ENCODE data around the gene RNF149. TPM values are rescaled to one million over a fixed set of nuclear protein-coding genes. Genes with fewer than 3 reads are reported as not detected.
"Not testable (repeated sequence)": the region's sequence is repeated elsewhere in the genome, so short reads cannot be mapped to it uniquely, and the experiment has no call there.

The RNF149 gene
- total RNA-seq, 4 donors from 2014 or later = 14.7 to 27.7 (median 18.5) TPM

DNA sequence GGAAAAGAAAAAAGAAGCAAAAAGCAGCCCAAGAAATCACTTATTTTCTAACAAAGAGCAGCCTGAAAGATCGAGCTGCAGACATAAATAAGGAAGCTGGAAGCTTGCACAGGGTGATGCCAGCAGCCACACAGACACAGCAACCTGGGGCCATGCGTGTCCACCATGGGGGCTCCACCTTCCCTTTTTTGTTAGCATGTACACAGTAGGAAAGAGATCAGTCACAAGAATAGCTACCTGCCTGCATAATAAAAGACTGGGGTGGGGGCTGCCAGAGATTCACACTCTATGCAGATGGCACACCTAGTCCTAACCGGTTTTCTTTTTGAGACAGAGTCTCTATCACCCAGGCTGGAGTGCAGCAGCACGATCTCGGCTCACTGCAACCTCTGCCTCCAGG lies 58.7 kb downstream of the RNF149 start:
- H3K36me3 ChIP-seq = no peaks in the 10 kb centered on the region
- intact Hi-C loops (cut with DNase I; ENCODE audit: low total_unique reads) = no loop called here
- TF ChIP-seq, protein P1, sequence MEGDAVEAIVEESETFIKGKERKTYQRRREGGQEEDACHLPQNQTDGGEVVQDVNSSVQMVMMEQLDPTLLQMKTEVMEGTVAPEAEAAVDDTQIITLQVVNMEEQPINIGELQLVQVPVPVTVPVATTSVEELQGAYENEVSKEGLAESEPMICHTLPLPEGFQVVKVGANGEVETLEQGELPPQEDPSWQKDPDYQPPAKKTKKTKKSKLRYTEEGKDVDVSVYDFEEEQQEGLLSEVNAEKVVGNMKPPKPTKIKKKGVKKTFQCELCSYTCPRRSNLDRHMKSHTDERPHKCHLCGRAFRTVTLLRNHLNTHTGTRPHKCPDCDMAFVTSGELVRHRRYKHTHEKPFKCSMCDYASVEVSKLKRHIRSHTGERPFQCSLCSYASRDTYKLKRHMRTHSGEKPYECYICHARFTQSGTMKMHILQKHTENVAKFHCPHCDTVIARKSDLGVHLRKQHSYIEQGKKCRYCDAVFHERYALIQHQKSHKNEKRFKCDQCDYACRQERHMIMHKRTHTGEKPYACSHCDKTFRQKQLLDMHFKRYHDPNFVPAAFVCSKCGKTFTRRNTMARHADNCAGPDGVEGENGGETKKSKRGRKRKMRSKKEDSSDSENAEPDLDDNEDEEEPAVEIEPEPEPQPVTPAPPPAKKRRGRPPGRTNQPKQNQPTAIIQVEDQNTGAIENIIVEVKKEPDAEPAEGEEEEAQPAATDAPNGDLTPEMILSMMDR (IDR thresholded peaks at IDR 0.05 in 4 of 5, conservative IDR thresholded peaks at IDR 0.05 in 1 of 5) = no peak
- no peak for TF ChIP-seq POLR2A (IDR thresholded peaks at IDR 0.05)
- H3K27me3 ChIP-seq = no peaks in the 10 kb centered on the region
- H3K4me3 ChIP-seq = no peak overlapping the region
- H3K9me3 ChIP-seq = no peaks in the 10 kb centered on the region
- no peak overlapping the region for H3K27ac ChIP-seq
- DNase-seq = no peak
- in situ Hi-C loops (cut with MboI; ENCODE audit: low sequenced_read_pairs in 4 of 4) = loop anchor here in 1 of 4 donors (10.0 kb wide), 1 partner anchor 55 kb away; the partner anchor contains the start of gene RNF149
- H3K4me1 ChIP-seq = peaks cover 15 to 19% of the 10 kb centered on the region in 2 donors
- ATAC-seq = no peak

DNA sequence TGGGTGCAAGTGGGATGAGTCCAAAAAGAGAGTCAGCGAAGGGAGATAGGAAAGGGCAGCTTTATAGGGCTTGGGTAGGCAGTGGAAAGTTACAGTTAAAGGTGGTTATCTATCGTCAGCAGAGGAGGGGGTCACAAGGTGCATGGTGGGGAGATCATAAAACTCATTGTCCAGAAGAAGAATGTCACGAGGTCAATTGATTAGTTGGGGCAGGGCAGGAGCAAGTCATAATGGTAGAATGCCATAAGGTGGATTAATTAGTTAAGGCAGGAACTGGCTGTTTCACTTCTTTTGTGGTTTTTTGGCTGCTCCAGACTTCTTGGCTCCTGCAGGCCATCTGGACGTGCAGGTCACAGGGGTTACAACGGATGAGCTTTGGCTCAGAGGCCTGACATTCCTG lies 59.7 kb downstream of the RNF149 start:
- ATAC-seq; DNase-seq; H3K4me1 ChIP-seq; H3K27me3 ChIP-seq; H3K9me3 ChIP-seq; intact Hi-C loops (cut with DNase I; ENCODE audit: low total_unique reads); H3K36me3 ChIP-seq; in situ Hi-C loops (cut with MboI; ENCODE audit: low sequenced_read_pairs in 4 of 4); H3K4me3 ChIP-seq; H3K27ac ChIP-seq: not testable (repeated sequence)

DNA sequence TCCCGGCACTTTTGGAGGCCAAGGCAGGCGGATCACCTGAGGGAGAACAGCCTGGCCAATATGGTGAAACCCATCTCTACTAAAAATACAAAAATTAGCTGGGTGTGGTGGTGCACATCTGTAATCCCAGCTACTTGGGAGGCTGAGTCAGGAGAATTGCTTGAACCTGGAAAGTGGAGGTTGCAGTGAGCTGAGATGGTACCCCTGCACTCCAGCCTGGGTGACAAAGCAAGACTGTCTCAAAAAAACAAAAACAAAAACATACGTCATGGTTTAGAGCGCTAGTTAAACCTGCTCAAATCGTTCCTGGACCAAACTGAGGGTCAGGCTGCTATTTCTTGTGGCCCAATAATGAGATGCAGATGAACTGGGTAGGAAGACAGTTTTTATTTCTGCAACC lies 63.0 kb downstream of the RNF149 start:
- intact Hi-C loops (cut with DNase I; ENCODE audit: low total_unique reads); H3K4me3 ChIP-seq; H3K4me1 ChIP-seq; H3K27ac ChIP-seq; H3K27me3 ChIP-seq; H3K9me3 ChIP-seq; DNase-seq; H3K36me3 ChIP-seq; ATAC-seq; in situ Hi-C loops (cut with MboI; ENCODE audit: low sequenced_read_pairs in 4 of 4): not testable (repeated sequence)

DNA sequence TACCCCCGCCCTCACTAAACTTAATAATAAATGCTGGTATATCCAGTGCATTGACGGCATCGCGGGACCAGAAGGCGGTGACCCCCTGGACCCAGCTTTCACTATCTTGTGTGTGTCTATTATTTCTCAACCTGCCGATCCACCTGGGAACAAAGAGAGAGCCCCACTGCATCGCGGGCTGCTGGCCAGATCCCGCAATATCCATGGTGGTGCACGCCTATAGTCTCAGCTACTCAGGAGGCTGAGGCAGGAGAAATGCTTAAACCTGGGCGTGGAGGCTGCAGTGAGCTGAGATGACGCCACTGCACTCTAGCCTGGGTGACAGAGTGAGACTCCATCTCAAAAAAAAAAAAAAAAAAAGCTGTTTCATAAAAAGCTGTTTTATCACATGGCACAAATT lies 63.6 kb downstream of the RNF149 start:
- H3K9me3 ChIP-seq; H3K4me1 ChIP-seq; H3K4me3 ChIP-seq; intact Hi-C loops (cut with DNase I; ENCODE audit: low total_unique reads); H3K27ac ChIP-seq; in situ Hi-C loops (cut with MboI; ENCODE audit: low sequenced_read_pairs in 4 of 4); H3K27me3 ChIP-seq; ATAC-seq; H3K36me3 ChIP-seq; DNase-seq: not testable (repeated sequence)

DNA sequence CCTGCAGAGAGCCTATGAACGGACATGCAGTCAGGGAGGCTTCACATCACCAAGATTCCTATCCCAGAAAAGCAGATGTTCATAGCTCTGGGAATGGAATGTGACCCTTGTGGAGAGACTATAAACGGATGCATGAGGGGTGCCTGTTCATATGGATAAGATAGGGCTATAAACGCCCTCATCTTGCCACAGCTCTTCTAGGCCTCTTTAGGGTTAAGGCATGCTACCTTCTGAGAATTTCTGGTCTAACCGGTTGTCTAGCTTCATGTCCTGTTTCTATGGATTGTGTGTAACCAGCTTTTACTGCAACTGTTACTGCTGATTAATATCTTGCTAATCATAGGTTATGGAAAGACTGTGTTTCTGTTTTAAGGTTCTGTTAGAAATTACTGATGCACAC lies 64.1 kb downstream of the RNF149 start:
- intact Hi-C loops (cut with DNase I; ENCODE audit: low total_unique reads); ATAC-seq; H3K9me3 ChIP-seq; H3K27ac ChIP-seq; H3K27me3 ChIP-seq; H3K4me3 ChIP-seq; DNase-seq; in situ Hi-C loops (cut with MboI; ENCODE audit: low sequenced_read_pairs in 4 of 4); H3K36me3 ChIP-seq; H3K4me1 ChIP-seq: not testable (repeated sequence)

DNA sequence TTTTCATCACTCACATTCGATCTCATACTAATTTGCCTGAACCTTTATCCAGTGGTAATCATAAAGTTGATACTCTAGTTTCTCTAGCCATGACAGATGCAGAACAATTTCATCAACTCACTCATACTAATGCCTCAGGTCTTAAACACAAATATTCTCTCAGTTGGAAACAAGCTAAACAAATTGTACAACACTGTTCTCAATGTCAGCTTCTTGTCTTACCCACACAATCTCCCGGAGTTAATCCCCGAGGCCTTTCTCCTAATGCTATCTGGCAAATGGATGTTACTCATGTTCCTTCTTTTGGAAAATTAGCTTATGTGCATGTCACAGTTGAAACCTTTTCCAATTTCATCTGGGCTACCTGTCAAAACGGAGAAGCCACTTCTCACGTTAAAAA lies 67.3 kb downstream of the RNF149 start:
- peaks cover 0 to 6% of the 10 kb centered on the region in 2 donors for H3K4me1 ChIP-seq
- TF ChIP-seq, protein P1 (IDR thresholded peaks at IDR 0.05 in 4 of 5, conservative IDR thresholded peaks at IDR 0.05 in 1 of 5) = no peak
- no peak for TF ChIP-seq POLR2A (IDR thresholded peaks at IDR 0.05)
- H3K27ac ChIP-seq = no peak overlapping the region
- H3K27me3 ChIP-seq = no peaks in the 10 kb centered on the region
- H3K4me3 ChIP-seq = no peak overlapping the region
- no peaks in the 10 kb centered on the region for H3K36me3 ChIP-seq
- ATAC-seq (no peak), DNase-seq (no peak)
- in situ Hi-C loops (cut with MboI; ENCODE audit: low sequenced_read_pairs in 4 of 4) = no loop called here
- intact Hi-C loops (cut with DNase I; ENCODE audit: low total_unique reads) = no loop called here
- no peaks in the 10 kb centered on the region for H3K9me3 ChIP-seq

DNA sequence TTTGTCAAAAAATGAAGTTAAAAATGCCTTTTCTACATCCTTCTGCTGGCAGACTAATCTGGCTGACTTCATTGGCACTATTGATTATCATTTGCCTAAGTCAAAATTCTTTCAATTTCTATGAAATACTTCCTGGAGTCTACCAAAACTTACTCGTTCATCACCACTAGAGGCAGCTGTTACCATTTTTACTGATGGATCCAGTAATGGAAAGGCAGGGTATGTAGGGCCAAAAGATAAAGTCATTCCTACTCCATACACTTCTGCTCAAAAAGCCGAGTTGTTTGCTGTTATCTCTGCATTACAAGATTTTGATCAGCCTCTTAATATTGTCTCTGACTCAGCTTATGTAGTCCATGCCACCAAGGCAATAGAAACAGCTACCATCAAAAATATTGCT lies 67.8 kb downstream of the RNF149 start:
- H3K9me3 ChIP-seq; H3K4me1 ChIP-seq; H3K27ac ChIP-seq; DNase-seq; ATAC-seq; intact Hi-C loops (cut with DNase I; ENCODE audit: low total_unique reads); H3K27me3 ChIP-seq; in situ Hi-C loops (cut with MboI; ENCODE audit: low sequenced_read_pairs in 4 of 4); H3K36me3 ChIP-seq; H3K4me3 ChIP-seq: not testable (repeated sequence)
- TF ChIP-seq, protein P1 (IDR thresholded peaks at IDR 0.05 in 4 of 5, conservative IDR thresholded peaks at IDR 0.05 in 1 of 5) = peak in 2 of 5 experiments; percentile 20 to 41

DNA sequence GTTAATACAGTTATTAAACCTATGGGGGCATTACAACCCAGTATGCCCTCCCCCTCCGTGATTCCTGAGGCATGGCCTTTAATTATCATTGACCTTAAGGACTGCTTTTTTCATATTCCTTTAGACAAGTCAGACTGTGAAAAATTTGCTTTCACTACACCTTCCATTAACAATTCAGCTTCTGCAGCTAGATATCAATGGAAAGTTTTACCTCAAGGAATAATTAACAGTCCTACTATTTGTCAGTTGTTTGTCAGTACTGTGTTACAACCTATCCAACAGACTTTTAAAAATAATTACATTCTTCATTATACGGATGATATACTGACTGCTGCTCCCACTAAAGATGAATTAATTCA lies 68.8 kb downstream of the RNF149 start:
- in situ Hi-C loops (cut with MboI; ENCODE audit: low sequenced_read_pairs in 4 of 4); DNase-seq: not testable (repeated sequence)

More for the DNA sequence above, 68.8 kb downstream of the RNF149 start:
- H3K27ac ChIP-seq; intact Hi-C loops (cut with DNase I; ENCODE audit: low total_unique reads); H3K27me3 ChIP-seq; H3K9me3 ChIP-seq; H3K4me1 ChIP-seq; H3K36me3 ChIP-seq; H3K4me3 ChIP-seq; ATAC-seq: not testable (repeated sequence)
